KOPT-K1 (cell line): ENCODE data around the gene AEBP1.
A peak's percentile ranks its signal among the peaks of the same experiment; 100 is the strongest.

ENCODE experiments used
- H3K27ac ChIP-seq: fragments of 200-600 bp; sonication (generic); 2 replicates; pipeline ENCODE4 v1.5.1; 2016; ENCODE audit warnings: antibody characterized with exemption, mild to moderate bottlenecking, low read depth, low read length; ENCODE audit not compliant: poor library complexity, severe bottlenecking
- H3K36me3 ChIP-seq: fragments of 200-600 bp; sonication (generic); 2 replicates; pipeline ENCODE4 v1.5.1; 2017; ENCODE audit warnings: antibody characterized with exemption, mild to moderate bottlenecking, low read length, moderate library complexity; ENCODE audit not compliant: insufficient read depth
- H3K9me3 ChIP-seq: fragments of 200-600 bp; sonication (generic); 2 replicates; pipeline ENCODE4 v1.5.1; 2017; ENCODE audit warnings: antibody characterized with exemption, low read length, mild to moderate bottlenecking; ENCODE audit not compliant: insufficient read depth, poor library complexity, severe bottlenecking

AEBP1 gene

GRCh38 chr7:44076101-44076895, 27.8 kb upstream of the AEBP1 start:
- Histone ChIP-seq H3K9me3 (no peaks in the 10 kb centered on the region), H3K36me3 (peaks cover 98% of the 10 kb centered on the region), H3K27ac (peak overlapping the region; percentile 100)

GRCh38 chr7:44077061-44077460, 27.1 kb upstream of the AEBP1 start:
- Histone ChIP-seq H3K36me3 (peaks cover 90% of the 10 kb centered on the region), H3K27ac (peak overlapping the region; percentile 100), H3K9me3 (no peaks in the 10 kb centered on the region)

- no peaks in the 10 kb centered on the region for H3K9me3 ChIP-seq
- H3K27ac ChIP-seq = peak overlapping the region; percentile 100
- H3K36me3 ChIP-seq = peaks cover 84% of the 10 kb centered on the region
Observed at GRCh38 chr7:44077681-44078091, 26.5 kb upstream of the AEBP1 start.

- peaks cover 76% of the 10 kb centered on the region for H3K36me3 ChIP-seq
Observed at GRCh38 chr7:44078521-44078920, 25.6 kb upstream of the AEBP1 start.

GRCh38 chr7:44079331-44080021, 24.7 kb upstream of the AEBP1 start:
- H3K36me3 ChIP-seq = peaks cover 66% of the 10 kb centered on the region
- no peaks in the 10 kb centered on the region for H3K9me3 ChIP-seq
- H3K27ac ChIP-seq = peak overlapping the region; percentile 100

More at GRCh38 chr7:44078521-44078920, 25.6 kb upstream of the AEBP1 start:
- Histone ChIP-seq H3K27ac (peak overlapping the region; percentile 100), H3K9me3 (no peaks in the 10 kb centered on the region)

- Histone ChIP-seq H3K36me3 (peaks cover 60% of the 10 kb centered on the region), H3K27ac (peak overlapping the region; percentile 100), H3K9me3 (no peaks in the 10 kb centered on the region)
Observed at GRCh38 chr7:44080118-44080517, 24.0 kb upstream of the AEBP1 start.

- H3K27ac ChIP-seq = peak overlapping the region; percentile 100
- no peaks in the 10 kb centered on the region for H3K9me3 ChIP-seq
- peaks cover 53% of the 10 kb centered on the region for H3K36me3 ChIP-seq
Observed at GRCh38 chr7:44080686-44081265, 23.4 kb upstream of the AEBP1 start.

GRCh38 chr7:44081266-44081748, 22.8 kb upstream of the AEBP1 start:
- no peaks in the 10 kb centered on the region for H3K9me3 ChIP-seq
- H3K27ac ChIP-seq = peak overlapping the region; percentile 100
- H3K36me3 ChIP-seq = peaks cover 48% of the 10 kb centered on the region

GRCh38 chr7:44082541-44083207, 21.5 kb upstream of the AEBP1 start:
- H3K27ac ChIP-seq = peak overlapping the region; percentile 86
- no peaks in the 10 kb centered on the region for H3K9me3 ChIP-seq

GRCh38 chr7:44083796-44084195, 20.3 kb upstream of the AEBP1 start:
- Histone ChIP-seq H3K36me3 (peaks cover 23% of the 10 kb centered on the region), H3K9me3 (no peaks in the 10 kb centered on the region), H3K27ac (peak overlapping the region; percentile 86)

More at GRCh38 chr7:44082541-44083207, 21.5 kb upstream of the AEBP1 start:
- peaks cover 34% of the 10 kb centered on the region for H3K36me3 ChIP-seq

GRCh38 chr7:44084701-44085100, 19.4 kb upstream of the AEBP1 start:
- Histone ChIP-seq H3K27ac (peak overlapping the region; percentile 86), H3K36me3 (peaks cover 14% of the 10 kb centered on the region)

GRCh38 chr7:44085546-44085945, 18.6 kb upstream of the AEBP1 start:
- peak overlapping the region; percentile 86 for H3K27ac ChIP-seq
- H3K36me3 ChIP-seq = peaks cover 6% of the 10 kb centered on the region
- no peaks in the 10 kb centered on the region for H3K9me3 ChIP-seq

More at GRCh38 chr7:44084701-44085100, 19.4 kb upstream of the AEBP1 start:
- H3K9me3 ChIP-seq = no peaks in the 10 kb centered on the region

- peak overlapping the region; percentile 70 for H3K27ac ChIP-seq
- no peaks in the 10 kb centered on the region for H3K36me3 ChIP-seq
- no peaks in the 10 kb centered on the region for H3K9me3 ChIP-seq
Observed at GRCh38 chr7:44086627-44087026, 17.5 kb upstream of the AEBP1 start.

GRCh38 chr7:44087911-44088838, 16.0 kb upstream of the AEBP1 start:
- peaks cover 4% of the 10 kb centered on the region for H3K9me3 ChIP-seq
- H3K36me3 ChIP-seq = no peaks in the 10 kb centered on the region
- peak overlapping the region; percentile 70 for H3K27ac ChIP-seq
